Tibial artery (tissue), 4 donors: ENCODE measurements around the gene COL1A2.

Experiments
- DNase-seq, 2 donors: peaks; one replicate each; pipeline ENCODE4 v3.0.0-alpha.2; 2019
- H3K27ac ChIP-seq, 2 donors: fragments of 200-600 bp; sonication (generic) in 1 of 2; 1 replicate in 1 of 2; 2 replicates in 1 of 2; pipeline ENCODE4 v1.5.1; 2018 to 2019; ENCODE audit warnings: mild to moderate bottlenecking in 1 of 2
- H3K27me3 ChIP-seq, 2 donors: fragments of 200-600 bp; sonication (generic) in 1 of 2; one replicate each; pipeline versions ENCODE4 v1.5.1 to v1.6.0; 2016 to 2019
- H3K36me3 ChIP-seq, 3 donors: fragments of 200-600 bp; sonication (generic) in 2 of 3; one replicate each; pipeline ENCODE4 v1.5.1; 2016 to 2019; ENCODE audit warnings: mild to moderate bottlenecking in 2 of 3
- H3K4me1 ChIP-seq, 4 donors: fragments of 200-600 bp; sonication (generic) in 2 of 4; 1 replicate in 3 of 4; 2 replicates in 1 of 4; pipeline ENCODE4 v1.5.1; 2016 to 2019
- H3K4me3 ChIP-seq, 2 donors: fragments of 200-600 bp; sonication (generic) in 1 of 2; 1 replicate in 1 of 2; 2 replicates in 1 of 2; pipeline ENCODE4 v1.5.1; 2018 to 2019; ENCODE audit warnings: mild to moderate bottlenecking in 2 of 2
- H3K9me3 ChIP-seq, 3 donors: fragments of 200-600 bp; sonication (generic) in 1 of 3; one replicate each; pipeline ENCODE4 v1.5.1; 2016 to 2019
- intact Hi-C: fragments of 100-400 bp; cut with DNase I; formaldehyde crosslinking; loops from one replicate; pipeline ENCODE4 v1.15.0; 2023; ENCODE audit warnings: low total_unique reads
- TF ChIP-seq, protein P1 (sequence below), 2 experiments: fragments of 200-600 bp in 1 of 2; fragments of 450-650 bp in 1 of 2; IDR thresholded peaks; one replicate each; pipeline ENCODE4 v1.5.1; 2017 to 2019; ENCODE audit warnings: antibody characterized with exemption in 2 of 2, mild to moderate bottlenecking in 1 of 2, moderate library complexity in 1 of 2

COL1A2 gene

DNA sequence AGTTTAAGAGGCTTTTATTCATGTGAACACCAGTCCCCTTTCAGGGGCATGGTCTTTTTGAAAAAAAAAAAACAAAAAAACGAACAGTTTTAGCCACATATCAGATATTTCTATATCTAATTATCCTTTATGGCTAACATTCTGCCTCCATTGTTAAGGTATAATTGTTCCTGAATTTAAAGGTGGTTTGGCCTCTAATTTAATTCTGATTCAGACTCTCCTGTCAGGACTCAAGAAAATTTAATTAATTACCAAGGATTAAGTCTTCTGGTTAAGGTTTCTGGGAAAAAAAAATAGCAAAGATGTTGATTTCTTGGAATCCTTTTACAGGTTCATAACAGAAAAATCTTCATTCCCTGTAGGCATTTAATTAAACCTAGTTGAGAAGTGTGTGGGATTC, 27.4 kb downstream of the COL1A2 start:
- H3K27ac ChIP-seq: peak overlapping the region; percentile 71 to 93
- TF ChIP-seq, protein P1, sequence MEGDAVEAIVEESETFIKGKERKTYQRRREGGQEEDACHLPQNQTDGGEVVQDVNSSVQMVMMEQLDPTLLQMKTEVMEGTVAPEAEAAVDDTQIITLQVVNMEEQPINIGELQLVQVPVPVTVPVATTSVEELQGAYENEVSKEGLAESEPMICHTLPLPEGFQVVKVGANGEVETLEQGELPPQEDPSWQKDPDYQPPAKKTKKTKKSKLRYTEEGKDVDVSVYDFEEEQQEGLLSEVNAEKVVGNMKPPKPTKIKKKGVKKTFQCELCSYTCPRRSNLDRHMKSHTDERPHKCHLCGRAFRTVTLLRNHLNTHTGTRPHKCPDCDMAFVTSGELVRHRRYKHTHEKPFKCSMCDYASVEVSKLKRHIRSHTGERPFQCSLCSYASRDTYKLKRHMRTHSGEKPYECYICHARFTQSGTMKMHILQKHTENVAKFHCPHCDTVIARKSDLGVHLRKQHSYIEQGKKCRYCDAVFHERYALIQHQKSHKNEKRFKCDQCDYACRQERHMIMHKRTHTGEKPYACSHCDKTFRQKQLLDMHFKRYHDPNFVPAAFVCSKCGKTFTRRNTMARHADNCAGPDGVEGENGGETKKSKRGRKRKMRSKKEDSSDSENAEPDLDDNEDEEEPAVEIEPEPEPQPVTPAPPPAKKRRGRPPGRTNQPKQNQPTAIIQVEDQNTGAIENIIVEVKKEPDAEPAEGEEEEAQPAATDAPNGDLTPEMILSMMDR (IDR thresholded peaks at IDR 0.05): no peak
- DNase-seq: no peak
- peaks cover 0 to 51% (median 0%) of the 10 kb centered on the region in 4 donors for H3K4me1 ChIP-seq
- peaks cover 96 to 100% (median 100%) of the 10 kb centered on the region in 3 donors for H3K36me3 ChIP-seq
- intact Hi-C loops: no loop called here
- no peaks in the 10 kb centered on the region for H3K9me3 ChIP-seq
- H3K27me3 ChIP-seq: no peaks in the 10 kb centered on the region
- H3K4me3 ChIP-seq: no peak overlapping the region

DNA sequence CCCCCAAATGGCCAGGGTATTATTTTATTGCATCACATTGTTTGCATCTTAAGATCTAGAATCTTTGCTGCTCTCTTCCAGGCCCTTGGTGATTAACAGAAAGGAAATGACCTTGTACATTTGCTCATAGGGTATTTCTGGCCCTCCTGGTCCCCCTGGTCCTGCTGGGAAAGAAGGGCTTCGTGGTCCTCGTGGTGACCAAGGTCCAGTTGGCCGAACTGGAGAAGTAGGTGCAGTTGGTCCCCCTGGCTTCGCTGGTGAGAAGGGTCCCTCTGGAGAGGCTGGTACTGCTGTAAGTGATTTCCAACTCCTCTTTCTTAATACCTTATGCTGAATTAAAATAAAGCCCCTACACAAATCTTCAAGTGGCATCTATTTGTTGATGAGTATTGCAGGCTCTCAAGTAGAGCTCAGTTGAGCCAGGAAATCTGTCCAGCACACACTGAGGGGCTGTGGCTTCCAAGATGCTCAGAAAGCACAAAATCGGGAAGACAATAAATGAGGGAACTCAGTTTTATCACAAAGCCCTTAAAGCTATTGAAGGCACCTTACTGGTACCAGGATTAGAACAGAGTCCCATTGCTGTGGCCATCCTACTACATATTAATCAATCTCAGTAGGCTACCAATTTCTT, 28.2 kb downstream of the COL1A2 start:
- Histone ChIP-seq H3K27ac (peak overlapping the region; percentile 71 to 93), H3K27me3 (no peaks in the 10 kb centered on the region), H3K4me3 (no peak overlapping the region), H3K36me3 (peaks cover 96 to 100% (median 100%) of the 10 kb centered on the region in 3 donors), H3K9me3 (no peaks in the 10 kb centered on the region), H3K4me1 (peaks cover 0 to 44% (median 0%) of the 10 kb centered on the region in 4 donors)
- intact Hi-C loops: no loop called here
- no peak for DNase-seq
- TF ChIP-seq, protein P1 (IDR thresholded peaks at IDR 0.05): no peak

DNA sequence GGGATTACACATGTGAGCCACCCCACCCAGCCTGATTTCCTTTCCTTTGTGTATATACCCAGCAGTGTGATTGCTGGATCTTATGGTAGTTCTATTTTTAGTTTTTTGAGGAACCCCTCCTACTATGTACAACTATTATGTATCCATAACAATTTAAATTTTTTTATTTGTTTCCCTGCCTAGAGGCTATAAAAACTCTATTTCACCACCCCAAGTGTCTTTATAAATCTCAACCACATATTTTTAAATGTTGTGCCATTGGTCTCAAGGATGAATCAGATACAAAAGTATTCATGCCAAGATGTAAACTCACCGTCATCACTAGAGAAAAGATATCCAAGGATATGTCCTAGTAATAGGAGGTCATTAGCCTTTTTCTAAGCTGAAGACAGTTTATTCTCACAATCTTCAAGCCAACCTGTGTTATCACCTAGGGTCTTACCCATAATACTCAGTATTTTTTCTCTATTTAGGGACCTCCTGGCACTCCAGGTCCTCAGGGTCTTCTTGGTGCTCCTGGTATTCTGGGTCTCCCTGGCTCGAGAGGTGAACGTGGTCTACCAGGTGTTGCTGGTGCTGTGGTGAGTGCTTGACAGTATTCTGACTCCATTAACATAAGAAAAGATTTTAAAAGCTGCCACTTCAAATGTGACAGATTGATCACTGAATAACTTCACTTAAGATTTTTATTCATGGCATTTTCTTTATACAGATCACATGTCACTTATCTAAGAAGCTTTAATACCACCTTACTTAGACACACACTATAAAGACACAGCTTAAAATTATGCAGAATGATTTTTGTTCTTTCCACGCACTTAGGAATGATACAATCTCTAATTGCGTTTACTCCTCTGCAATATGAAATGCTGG, 29.4 kb downstream of the COL1A2 start:
- Histone ChIP-seq H3K36me3 (peaks cover 93 to 99% (median 93%) of the 10 kb centered on the region in 3 donors), H3K27ac (peak overlapping the region; percentile 71 to 93), H3K27me3 (no peaks in the 10 kb centered on the region), H3K4me3 (no peak overlapping the region), H3K9me3 (no peaks in the 10 kb centered on the region), H3K4me1 (peaks cover 0 to 42% (median 0%) of the 10 kb centered on the region in 4 donors)
- intact Hi-C loops: no loop called here
- TF ChIP-seq, protein P1 (IDR thresholded peaks at IDR 0.05): no peak
- DNase-seq: no peak

DNA sequence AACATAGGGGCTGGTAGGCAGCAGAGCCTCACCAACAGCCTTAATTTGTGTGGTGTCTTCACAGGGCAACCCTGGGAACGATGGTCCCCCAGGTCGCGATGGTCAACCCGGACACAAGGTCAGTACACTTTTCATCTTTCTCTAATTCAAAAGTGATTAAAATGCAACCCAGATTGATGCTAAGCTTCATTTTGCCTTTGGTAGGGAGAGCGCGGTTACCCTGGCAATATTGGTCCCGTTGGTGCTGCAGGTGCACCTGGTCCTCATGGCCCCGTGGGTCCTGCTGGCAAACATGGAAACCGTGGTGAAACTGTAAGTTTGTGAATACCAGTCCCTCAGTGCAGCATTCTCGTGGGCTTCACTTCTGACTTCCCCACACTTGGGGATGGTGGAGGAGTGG, 30.9 kb downstream of the COL1A2 start:
- intact Hi-C loops: loop anchor here (5.0 kb wide), 1 partner anchor 133 kb away; no protein-coding TSS in a partner anchor
- H3K27me3 ChIP-seq: no peaks in the 10 kb centered on the region
- peaks cover 79 to 98% (median 92%) of the 10 kb centered on the region in 3 donors for H3K36me3 ChIP-seq
- H3K4me3 ChIP-seq: no peak overlapping the region
- no peak for DNase-seq
- H3K27ac ChIP-seq: peak overlapping the region; percentile 71 to 93
- no peaks in the 10 kb centered on the region for H3K9me3 ChIP-seq
- TF ChIP-seq, protein P1 (IDR thresholded peaks at IDR 0.05): no peak
- peaks cover 0 to 31% (median 0%) of the 10 kb centered on the region in 4 donors for H3K4me1 ChIP-seq

DNA sequence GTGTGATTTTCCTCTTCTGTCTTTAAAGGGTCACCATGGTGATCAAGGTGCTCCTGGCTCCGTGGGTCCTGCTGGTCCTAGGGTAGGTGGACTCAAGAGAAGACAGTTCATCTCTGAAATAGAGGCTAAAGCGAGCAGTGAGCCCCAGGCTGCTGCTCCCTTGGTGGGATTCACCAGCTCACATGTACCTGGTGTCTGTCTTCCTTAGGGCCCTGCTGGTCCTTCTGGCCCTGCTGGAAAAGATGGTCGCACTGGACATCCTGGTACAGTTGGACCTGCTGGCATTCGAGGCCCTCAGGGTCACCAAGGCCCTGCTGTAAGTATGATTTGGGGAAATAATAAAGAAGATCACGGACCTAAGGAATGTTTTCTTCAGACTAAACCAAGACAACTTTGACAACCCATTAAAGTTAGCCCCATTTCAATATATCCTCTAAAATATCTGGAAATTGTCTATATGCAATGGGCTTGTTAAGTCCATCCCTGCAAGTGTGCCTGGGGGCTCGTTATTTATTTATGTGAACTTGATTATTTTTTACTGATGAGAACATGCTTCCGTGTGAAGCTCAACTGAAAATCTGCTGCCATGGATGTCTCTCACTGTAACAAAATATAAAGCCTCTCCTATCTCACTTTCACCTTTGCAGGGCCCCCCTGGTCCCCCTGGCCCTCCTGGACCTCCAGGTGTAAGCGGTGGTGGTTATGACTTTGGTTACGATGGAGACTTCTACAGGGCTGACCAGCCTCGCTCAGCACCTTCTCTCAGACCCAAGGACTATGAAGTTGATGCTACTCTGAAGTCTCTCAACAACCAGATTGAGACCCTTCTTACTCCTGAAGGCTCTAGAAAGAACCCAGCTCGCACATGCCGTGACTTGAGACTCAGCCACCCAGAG, 32.5 kb downstream of the COL1A2 start:
- Histone ChIP-seq H3K27ac (peak overlapping the region; percentile 15 to 93), H3K4me1 (peaks cover 0 to 20% (median 0%) of the 10 kb centered on the region in 4 donors), H3K27me3 (no peaks in the 10 kb centered on the region), H3K36me3 (peaks cover 62 to 82% (median 75%) of the 10 kb centered on the region in 3 donors), H3K9me3 (no peaks in the 10 kb centered on the region), H3K4me3 (no peak overlapping the region)
- no peak for DNase-seq
- intact Hi-C loops: loop anchor here (5.0 kb wide), 1 partner anchor 135 kb away; no protein-coding TSS in a partner anchor
- TF ChIP-seq, protein P1 (IDR thresholded peaks at IDR 0.05): no peak
